Endothelial cell of umbilical vein (primary cell): Measurements from ENCODE around the gene LRRC8A. TPM values are rescaled to one million over a fixed set of nuclear protein-coding genes. Genes with fewer than 3 reads are reported as not detected.

Experiments used
- BruUV-seq: library from RNA; stranded (reverse); fragments of 400-500 nt; replicated peaks from 2 replicates; lab custom pipeline; 2021; lab: Mats Ljungman, UMichigan
- CTCF ChIA-PET: fragments of 300-600, 350-600 bp; sonication (Branson Sonifier 250); formaldehyde crosslinking; loops from one replicate; lab custom pipeline; 2021; ENCODE audit warnings: antibody characterized with exemption, inconsistent platforms; lab: Charles Lee
- POLR2A ChIA-PET: fragments of 300-600, 350-600 bp; sonication (Branson Sonifier 250); formaldehyde crosslinking; loops from one replicate; lab custom pipeline; 2021; ENCODE audit warnings: antibody characterized with exemption, inconsistent platforms; lab: Charles Lee
- DNase-seq: peaks from one replicate; pipeline ENCODE4 v3.0.0-alpha.2; 2011; ENCODE audit warnings: low read depth, low spot score
- FAIRE-seq: peaks from 2 replicates; lab custom pipeline; 2011; peaks lifted over from hg19 to GRCh38; lab: Jason Lieb, UNC
- H2AFZ ChIP-seq: 2 replicates; pipeline ENCODE4 v1.6.0; 2012; ENCODE audit warnings: low read depth, low read length, control low read depth, inconsistent platforms
- H3K27ac ChIP-seq: 2 replicates; pipeline ENCODE4 v1.5.1; 2011; ENCODE audit warnings: low read depth, mild to moderate bottlenecking, control low read depth, low read length, moderate library complexity; ENCODE audit not compliant: insufficient read depth
- H3K27me3 ChIP-seq, 2 experiments: 2 replicates each; pipeline versions ENCODE4 v1.6.0 to v1.6.1; 2011; ENCODE audit warnings: low read length in 2 of 2, mixed read lengths in 1 of 2; ENCODE audit not compliant: control insufficient read depth in 2 of 2, insufficient read depth in 2 of 2
- H3K36me3 ChIP-seq, 2 experiments: 2 replicates in 1 of 2; 3 replicates in 1 of 2; pipeline ENCODE4 v1.5.1; 2011; ENCODE audit warnings: low read length in 2 of 2, mild to moderate bottlenecking in 1 of 2, moderate library complexity in 1 of 2; ENCODE audit not compliant: control insufficient read depth in 2 of 2, insufficient read depth in 2 of 2; ENCODE audit errors: extremely low read depth in 1 of 2
- H3K4me1 ChIP-seq: 3 replicates; pipeline ENCODE4 v1.5.1; 2011; ENCODE audit warnings: mild to moderate bottlenecking, low read length; ENCODE audit not compliant: control insufficient read depth, insufficient read depth; ENCODE audit errors: extremely low read depth
- H3K4me2 ChIP-seq: 2 replicates; pipeline ENCODE4 v1.6.1; 2011; ENCODE audit warnings: low read length, control low read depth, mixed read lengths; ENCODE audit not compliant: insufficient read depth
- H3K4me3 ChIP-seq, 3 experiments: fragments of 200-600 bp in 1 of 3; sonication (generic), shearing (Covaris generic) in 1 of 3; replicated peaks in 1 of 3; 2 replicates each; pipeline ENCODE4 v1.5.1; 2011 to 2016; ENCODE audit warnings: control low read depth in 3 of 3, low read length in 3 of 3, mild to moderate bottlenecking in 2 of 3, inconsistent platforms in 1 of 3, low read depth in 1 of 3, moderate library complexity in 1 of 3; ENCODE audit not compliant: insufficient read depth in 1 of 3
- H3K79me2 ChIP-seq: 2 replicates; pipeline ENCODE4 v1.6.0; 2012; ENCODE audit warnings: low read length, inconsistent platforms; ENCODE audit not compliant: control insufficient read depth, insufficient read depth
- H3K9ac ChIP-seq: replicated peaks from 2 replicates; pipeline ENCODE3; 2011; ENCODE audit warnings: low read length, control low read depth; ENCODE audit not compliant: insufficient read depth; ENCODE audit errors: extremely low read depth
- H3K9me1 ChIP-seq: replicated peaks from 3 replicates; pipeline ENCODE4 v1.6.0; 2011; ENCODE audit warnings: mild to moderate bottlenecking, low read length; ENCODE audit not compliant: control insufficient read depth, insufficient read depth; ENCODE audit errors: extremely low read depth
- H3K9me3 ChIP-seq: replicated peaks from 2 replicates; pipeline ENCODE4 v1.5.1; 2012; ENCODE audit warnings: low read length, inconsistent platforms; ENCODE audit not compliant: control insufficient read depth, insufficient read depth
- H4K20me1 ChIP-seq: replicated peaks from 2 replicates; pipeline ENCODE3; 2011; ENCODE audit warnings: mild to moderate bottlenecking, low read length; ENCODE audit not compliant: control insufficient read depth, insufficient read depth; ENCODE audit errors: extremely low read depth
- EZH2 ChIP-seq: IDR thresholded peaks from 2 replicates; pipeline ENCODE4 v1.6.1; 2012; ENCODE audit warnings: borderline replicate concordance, low read depth, mild to moderate bottlenecking, moderate library complexity, low read length, inconsistent platforms; ENCODE audit not compliant: severe bottlenecking
- FOS ChIP-seq: IDR thresholded peaks from 2 replicates; pipeline ENCODE4 v1.6.1; 2011; ENCODE audit warnings: mild to moderate bottlenecking, low read length, moderate library complexity, borderline replicate concordance; ENCODE audit not compliant: insufficient read depth
- GATA2 ChIP-seq: IDR thresholded peaks from 2 replicates; pipeline ENCODE4 v1.7.0; 2011; ENCODE audit warnings: low read depth, mild to moderate bottlenecking, moderate library complexity, mixed read lengths, low read length; ENCODE audit not compliant: insufficient read length, insufficient read depth
- JUN ChIP-seq: IDR thresholded peaks from 2 replicates; pipeline ENCODE4 v1.6.1; 2011; ENCODE audit warnings: borderline replicate concordance, low read depth; ENCODE audit not compliant: insufficient read length, insufficient read depth
- MYC ChIP-seq: IDR thresholded peaks from one replicate; pipeline ENCODE4 v1.6.1; 2011; ENCODE audit warnings: mild to moderate bottlenecking, low read depth, low read length
- POLR2A ChIP-seq: IDR thresholded peaks from 2 replicates; pipeline ENCODE4 v1.6.1; 2012; ENCODE audit warnings: low read depth, mild to moderate bottlenecking, control low read depth, low read length
- POLR2AphosphoS5 ChIP-seq: IDR thresholded peaks from 2 replicates; pipeline ENCODE4 v1.6.1; 2012; ENCODE audit warnings: low read depth, mild to moderate bottlenecking, control low read depth, low read length, moderate library complexity; ENCODE audit not compliant: insufficient read depth
- dilution Hi-C: fragments of 300-500 bp; cut with MboI; formaldehyde crosslinking; loops from one replicate; pipeline ENCODE4 v1.15.0; 2019; ENCODE audit warnings: low sequenced_read_pairs; ENCODE audit not compliant: extremely low pct_ligation_motif_present
- intact Hi-C: fragments of 100-400 bp; cut with micrococcal nuclease; formaldehyde crosslinking; loops from one replicate; pipeline ENCODE4 v1.10.0; 2022
- polyA plus RNA-seq, 4 experiments: library from polyadenylated mRNA; depleted of rRNA in 3 of 4; stranded (reverse) in 3 of 4; unstranded in 1 of 4; fragments of >200 nt; gene quantifications; 2 replicates each; pipeline versions ENCODE4 v1.2.1 to v1.2.3, GENCODE V29; 2011 to 2012; ENCODE audit warnings: missing spikeins in 1 of 4
- total RNA-seq: library from RNA; stranded (reverse); gene quantifications from 2 replicates; pipeline ENCODE4 v1.2.3, GENCODE V29; 2021
- TF ChIP-seq, protein P1 (sequence below): IDR thresholded peaks from 2 replicates; pipeline ENCODE4 v1.6.1; 2011; ENCODE audit not compliant: insufficient read depth, insufficient read length
- TF ChIP-seq, protein P2 (sequence below), 2 donors: IDR thresholded peaks; 1 replicate in 1 of 2; 2 replicates in 1 of 2; pipeline ENCODE4 v1.5.1; 2011; ENCODE audit warnings: low read length in 2 of 2, mild to moderate bottlenecking in 2 of 2, moderate library complexity in 2 of 2, control low read depth in 1 of 2, inconsistent platforms in 1 of 2, low read depth in 1 of 2; ENCODE audit not compliant: insufficient read depth in 1 of 2; ENCODE audit errors: extremely low read depth in 1 of 2

LRRC8A gene
- total and polyA plus RNA-seq, 2 donors (not counting 3 experiments of a cell fraction or from before 2014, with no cell fraction given) = 99.6 to 129 TPM

DNA sequence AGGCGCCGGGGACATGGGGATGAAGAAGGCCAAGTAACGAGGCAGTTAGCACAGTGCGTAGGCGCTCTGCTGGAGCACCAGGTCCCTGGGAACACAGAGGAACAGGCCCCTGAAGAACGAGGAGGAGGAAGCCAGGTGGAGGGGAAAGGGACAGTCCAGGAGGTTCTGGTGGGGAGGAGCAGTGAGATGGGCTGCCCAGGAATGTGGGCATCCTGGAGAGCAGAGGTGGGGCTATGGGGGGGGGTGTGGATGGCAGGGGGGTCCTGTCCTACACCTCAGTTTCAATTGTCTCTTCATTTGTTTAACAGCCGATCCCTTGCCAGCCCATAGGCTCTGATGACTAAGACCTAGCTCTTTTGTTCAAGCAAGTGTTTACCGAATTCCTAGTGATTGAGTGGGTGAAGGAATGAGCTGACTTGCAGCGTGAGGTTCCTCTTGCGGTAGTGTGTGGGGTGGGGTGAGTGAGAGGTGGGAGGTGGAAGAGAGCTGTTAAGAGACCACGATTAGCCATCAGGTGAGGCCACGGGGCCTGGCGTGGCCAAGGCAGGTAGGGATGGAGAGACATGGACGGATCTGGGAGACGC is 30.4 kb downstream of the LRRC8A start:
- no peaks in the 10 kb centered on the region for H4K20me1 ChIP-seq
- peaks cover 76% of the 10 kb centered on the region for H3K79me2 ChIP-seq
- H3K9me1 ChIP-seq = no peaks in the 10 kb centered on the region
- CTCF ChIA-PET = interaction anchor here (0.6 to 2.6 kb wide), 7 partner anchors 14 to 116 kb away, joined by 3 to 8 read pairs (median 5); partner anchors contain the start of gene SH3GLB2
- POLR2A ChIA-PET = interaction anchor here (1.0 to 1.7 kb wide), 3 partner anchors 20 to 34 kb away, joined by 3 to 8 read pairs (median 6); no protein-coding TSS in a partner anchor
- peak overlapping the region; percentile 94 for H3K27ac ChIP-seq
- intact Hi-C loops = no loop called here
- peak; percentile 99 for FAIRE-seq
- no peaks in the 10 kb centered on the region for H3K9me3 ChIP-seq
- H3K9ac ChIP-seq = peak overlapping the region; percentile 63
- no peak overlapping the region for H3K4me3 ChIP-seq
- peak; percentile 82 for DNase-seq
- peaks cover 65% of the 10 kb centered on the region for H3K4me1 ChIP-seq
- TF ChIP-seq JUN (peak; percentile 49), EZH2 (no peak), POLR2A (no peak), POLR2AphosphoS5 (peak; percentile 69), MYC (no peak), FOS (peak; percentile 79), GATA2 (no peak)
- TF ChIP-seq, protein P1, sequence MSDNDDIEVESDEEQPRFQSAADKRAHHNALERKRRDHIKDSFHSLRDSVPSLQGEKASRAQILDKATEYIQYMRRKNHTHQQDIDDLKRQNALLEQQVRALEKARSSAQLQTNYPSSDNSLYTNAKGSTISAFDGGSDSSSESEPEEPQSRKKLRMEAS = no peak
- TF ChIP-seq, protein P2, sequence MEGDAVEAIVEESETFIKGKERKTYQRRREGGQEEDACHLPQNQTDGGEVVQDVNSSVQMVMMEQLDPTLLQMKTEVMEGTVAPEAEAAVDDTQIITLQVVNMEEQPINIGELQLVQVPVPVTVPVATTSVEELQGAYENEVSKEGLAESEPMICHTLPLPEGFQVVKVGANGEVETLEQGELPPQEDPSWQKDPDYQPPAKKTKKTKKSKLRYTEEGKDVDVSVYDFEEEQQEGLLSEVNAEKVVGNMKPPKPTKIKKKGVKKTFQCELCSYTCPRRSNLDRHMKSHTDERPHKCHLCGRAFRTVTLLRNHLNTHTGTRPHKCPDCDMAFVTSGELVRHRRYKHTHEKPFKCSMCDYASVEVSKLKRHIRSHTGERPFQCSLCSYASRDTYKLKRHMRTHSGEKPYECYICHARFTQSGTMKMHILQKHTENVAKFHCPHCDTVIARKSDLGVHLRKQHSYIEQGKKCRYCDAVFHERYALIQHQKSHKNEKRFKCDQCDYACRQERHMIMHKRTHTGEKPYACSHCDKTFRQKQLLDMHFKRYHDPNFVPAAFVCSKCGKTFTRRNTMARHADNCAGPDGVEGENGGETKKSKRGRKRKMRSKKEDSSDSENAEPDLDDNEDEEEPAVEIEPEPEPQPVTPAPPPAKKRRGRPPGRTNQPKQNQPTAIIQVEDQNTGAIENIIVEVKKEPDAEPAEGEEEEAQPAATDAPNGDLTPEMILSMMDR (IDR thresholded peaks at IDR 0.05; ENCODE audit: extremely low read depth in 1 of 2, insufficient read depth in 1 of 2, low read depth in 1 of 2, low read length in 2 of 2) = no peak
- H3K4me2 ChIP-seq = peak overlapping the region; percentile 54
- H3K27me3 ChIP-seq = no peaks in the 10 kb centered on the region
- dilution Hi-C loops = no loop called here
- H2AFZ ChIP-seq = no peak overlapping the region
- peaks cover 21 to 41% of the 10 kb centered on the region in 2 experiments for H3K36me3 ChIP-seq
- no TSS peak for BruUV-seq
